NCI-H2029 (cell line): ENCODE data around the gene DOK5.
A peak's percentile ranks its signal among the peaks of the same experiment; 100 is the strongest.
"Not testable (repeated sequence)": the region's sequence is repeated elsewhere in the genome, so short reads cannot be mapped to it uniquely, and the experiment has no call there.

Source experiments
- DNase-seq: peaks from one replicate; lab custom pipeline; 2025; lab: John Stamatoyannopoulos, UW

The DOK5 gene

DNA sequence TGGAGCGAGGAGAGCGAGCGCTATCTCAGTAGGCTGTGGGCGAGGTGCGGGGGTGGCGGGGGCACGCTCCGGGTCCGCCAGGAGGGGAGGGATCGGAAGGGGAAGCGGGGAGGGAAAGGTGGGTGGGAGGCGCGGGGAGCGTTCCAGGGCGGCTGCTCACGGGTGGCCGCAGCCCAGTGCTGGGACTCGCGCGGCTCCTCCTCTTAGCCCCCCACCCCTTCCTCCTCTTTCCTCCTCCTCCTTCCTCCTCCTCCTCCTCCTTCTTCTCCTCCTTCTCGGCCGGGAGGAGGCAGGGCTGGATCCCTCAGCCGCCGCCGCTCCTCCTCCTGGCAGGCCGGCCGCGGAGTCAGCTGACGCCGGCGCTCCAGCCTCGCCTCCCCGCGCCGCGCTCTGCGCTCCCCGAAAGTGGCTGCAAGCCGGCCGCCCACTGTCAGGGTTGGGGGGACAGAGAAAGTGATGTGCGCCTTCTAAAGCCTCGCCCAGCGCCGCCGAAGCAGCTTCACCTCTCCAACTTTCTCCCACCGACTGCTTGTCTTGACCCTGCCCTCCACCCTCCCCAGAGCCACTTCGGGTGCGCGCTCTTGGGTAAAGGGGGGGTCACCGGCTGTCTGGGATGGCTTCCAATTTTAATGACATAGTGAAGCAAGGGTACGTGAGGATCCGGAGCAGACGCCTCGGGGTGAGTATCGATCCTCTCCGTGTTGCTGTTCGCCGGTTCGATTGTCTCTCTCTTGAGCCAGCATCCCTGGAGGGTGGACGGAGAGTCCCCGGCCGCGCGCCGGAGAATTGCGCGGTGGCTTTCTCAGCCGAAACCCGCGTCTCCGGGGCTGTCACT is at the start of gene DOK5:
DOK5 (plus strand) TSS at position 260 of the 835 bp plus-strand sequence; CDS start at position 614, 354 bp downstream.
- DNase-seq = no peak

DNA sequence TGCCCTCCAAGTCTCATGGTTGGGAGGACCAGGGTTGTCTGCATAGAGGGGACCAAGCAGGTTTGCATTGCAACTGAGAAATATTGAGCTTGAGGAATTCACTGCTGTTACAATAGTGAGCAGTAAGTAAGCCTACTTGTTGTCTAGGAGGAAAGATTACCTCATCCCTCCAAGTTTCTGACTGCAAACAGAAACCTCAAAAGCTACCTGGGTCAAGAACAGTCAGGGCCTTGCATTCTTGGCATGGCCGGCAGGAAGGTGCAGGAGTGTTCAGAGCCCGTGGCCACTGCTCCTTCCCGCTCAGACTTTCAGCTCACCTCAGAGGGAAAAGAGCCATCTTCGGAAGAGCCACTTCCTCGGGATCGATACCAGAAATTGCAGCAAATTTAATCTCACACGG is 46.0 kb upstream of the DOK5 start:
- DNase-seq = no peak

DNA sequence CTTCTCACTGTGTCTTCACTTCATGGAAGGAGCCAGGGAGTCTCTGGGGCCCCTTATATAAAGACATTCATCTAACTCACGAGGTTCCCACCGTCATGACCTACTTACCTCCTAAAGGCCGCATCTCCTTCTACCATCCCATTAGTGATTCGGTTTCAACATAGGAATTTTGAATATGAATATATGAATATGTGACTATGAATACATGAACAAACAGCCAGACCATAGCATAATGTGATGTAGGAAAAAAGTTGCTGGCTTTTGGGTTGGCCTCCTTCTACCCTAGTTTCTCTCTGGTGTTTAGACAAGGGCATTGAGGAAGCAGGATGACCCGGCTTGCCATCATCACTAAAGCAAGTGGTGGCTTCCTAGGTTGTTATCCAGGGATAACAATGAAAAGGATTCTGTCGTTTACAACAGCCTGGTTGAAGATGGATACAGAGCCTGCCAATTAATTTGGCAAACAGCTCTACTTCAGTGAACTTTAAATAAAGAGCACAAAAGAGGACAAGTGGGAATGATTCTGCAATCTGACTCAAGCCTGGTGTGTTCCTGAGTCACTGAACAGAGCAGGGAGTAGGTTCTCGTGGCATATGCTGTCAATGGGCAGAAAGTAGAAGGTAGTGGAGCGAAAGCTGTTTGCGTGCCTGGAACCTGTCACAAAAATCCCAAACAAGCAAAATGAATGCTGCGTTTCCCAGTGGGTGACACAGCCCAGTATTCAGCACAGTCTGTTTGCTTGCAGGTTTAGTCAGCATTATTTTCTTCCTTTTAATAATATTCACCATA is 44.0 kb upstream of the DOK5 start:
- peak; percentile 6 for DNase-seq

DNA sequence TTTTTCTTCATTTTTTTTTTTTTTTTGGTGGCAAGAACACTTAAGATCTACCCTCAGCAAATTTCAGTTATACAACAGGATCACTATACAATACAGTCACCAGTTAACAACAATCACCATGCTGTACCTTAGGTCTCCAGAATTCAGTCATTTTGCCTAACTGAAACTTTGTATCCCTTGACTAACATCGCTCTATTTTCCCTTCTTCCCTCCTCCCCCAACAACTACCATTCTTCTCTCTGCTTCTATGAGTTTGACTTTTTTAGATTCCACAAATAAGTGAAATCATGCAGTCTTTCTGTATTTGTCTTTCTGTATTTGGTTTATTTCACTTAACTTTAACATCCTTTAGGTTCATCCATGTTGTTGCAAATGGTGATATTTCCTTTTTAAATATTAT is 42.4 kb upstream of the DOK5 start:
- no peak for DNase-seq

DNA sequence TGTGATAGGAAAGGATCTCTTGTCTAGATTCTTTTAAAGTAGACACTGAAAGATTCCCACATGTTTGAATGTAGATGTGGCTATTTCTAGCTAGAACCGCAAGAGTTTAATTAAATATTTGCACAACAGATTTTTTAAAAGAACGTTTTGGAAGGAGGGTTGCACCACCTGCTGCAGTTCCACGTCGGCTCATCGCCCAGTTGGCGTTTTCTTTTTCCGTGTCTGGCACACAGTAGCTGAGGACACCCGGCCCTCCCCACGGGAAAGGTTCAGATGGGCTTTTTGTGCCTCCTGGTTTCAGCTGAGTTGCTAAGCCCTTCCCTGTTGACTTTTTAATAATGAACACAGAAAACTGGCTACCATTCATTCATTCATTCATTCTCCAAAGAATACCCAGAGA is 41.8 kb upstream of the DOK5 start:
- DNase-seq = peak; percentile 67

DNA sequence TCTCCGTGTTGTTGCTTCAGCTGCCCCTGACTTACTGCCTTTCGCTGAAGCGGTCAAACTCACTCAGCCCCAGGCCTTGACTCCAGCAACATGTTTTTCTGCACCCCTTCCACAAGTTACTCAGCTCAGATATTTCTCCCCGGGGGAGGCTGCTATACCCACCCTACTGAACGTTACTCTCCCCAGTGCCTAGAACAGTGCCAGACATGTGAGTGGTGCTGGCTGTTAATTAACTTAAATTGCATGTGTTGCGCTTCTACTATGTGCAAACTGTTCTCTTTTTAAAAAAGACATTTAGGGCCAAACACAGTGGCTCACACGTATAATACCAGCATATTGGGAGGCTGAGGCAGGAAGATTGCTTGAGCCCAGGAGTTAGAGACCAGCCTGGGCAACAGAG is 41.2 kb upstream of the DOK5 start:
- no peak for DNase-seq

DNA sequence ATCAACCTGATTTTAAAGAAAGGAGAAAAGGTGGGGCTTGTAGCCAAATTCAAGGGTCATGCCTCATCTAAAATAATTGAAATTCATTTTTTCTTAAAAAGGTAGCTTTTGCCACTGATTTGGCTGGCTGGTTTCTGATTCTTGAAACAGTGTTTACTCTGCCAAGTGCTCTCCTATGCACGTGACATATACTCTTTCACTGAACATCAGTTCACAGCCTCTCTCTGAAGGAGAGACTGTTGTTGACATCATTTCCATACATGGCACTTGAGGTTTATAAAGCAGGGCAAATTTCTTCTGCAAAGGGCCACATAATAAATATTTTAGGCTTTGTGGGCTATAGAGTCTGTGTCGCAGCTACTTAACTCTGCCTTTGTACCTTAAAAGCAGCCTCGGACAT is 40.4 kb upstream of the DOK5 start:
- DNase-seq = peak; percentile 65

DNA sequence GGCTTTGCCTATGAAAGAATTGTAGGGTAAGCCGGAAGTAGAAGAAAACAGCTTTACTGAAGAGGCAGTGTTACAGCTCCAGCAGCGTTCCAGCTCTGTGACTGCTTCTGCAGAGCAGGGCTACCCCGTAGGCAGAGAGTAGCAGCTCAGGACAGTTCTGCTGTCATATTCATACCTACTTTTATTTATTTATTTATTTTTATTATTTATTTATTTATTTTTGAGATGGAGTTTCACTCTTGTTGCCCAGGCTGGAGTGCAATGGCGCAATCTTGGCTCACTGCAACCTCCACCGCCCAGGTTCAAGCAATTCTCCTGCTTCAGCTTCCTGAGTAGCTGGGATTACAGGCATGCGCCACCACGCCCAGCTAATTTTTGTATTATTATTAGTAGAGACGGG is 39.0 kb upstream of the DOK5 start:
- DNase-seq = not testable (repeated sequence)

DNA sequence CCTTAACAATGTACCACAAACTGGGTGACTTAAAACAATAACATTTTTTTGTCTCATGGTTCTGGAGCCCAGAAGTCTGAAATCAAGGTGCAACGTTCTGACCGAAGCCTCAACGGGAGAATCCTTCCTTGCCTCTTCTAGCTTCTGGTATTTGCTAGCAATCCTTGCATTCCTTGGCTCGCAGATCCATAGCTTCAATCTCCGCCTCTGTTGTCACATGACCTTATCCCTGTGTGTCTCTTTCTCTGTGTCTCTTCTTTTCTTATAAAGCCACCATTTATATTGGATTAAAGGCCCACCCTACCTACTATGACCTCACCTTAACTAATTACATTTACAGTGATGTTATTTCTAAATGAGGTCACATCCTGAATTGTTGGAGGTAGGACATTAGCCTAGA is 37.2 kb upstream of the DOK5 start:
- DNase-seq = no peak

DNA sequence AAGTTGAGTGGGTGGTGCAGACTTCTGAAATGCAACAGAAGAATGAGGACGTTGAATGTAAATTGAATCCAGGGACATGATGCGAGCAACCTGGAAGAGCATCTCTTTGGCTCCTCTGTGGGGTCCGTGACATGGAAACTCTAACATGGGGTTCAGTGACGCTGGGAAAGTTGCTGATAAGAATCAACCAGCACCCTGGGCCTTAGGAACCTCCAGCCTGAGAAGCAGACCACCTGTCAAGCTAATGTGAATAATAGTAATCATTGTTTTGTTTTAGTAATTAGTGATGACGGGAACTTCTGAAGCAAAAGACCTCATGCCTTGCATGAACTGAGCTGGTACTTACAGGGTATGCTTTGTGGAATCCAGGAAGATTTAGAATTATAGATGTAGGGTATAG is 25.2 kb upstream of the DOK5 start:
- DNase-seq = no peak

DNA sequence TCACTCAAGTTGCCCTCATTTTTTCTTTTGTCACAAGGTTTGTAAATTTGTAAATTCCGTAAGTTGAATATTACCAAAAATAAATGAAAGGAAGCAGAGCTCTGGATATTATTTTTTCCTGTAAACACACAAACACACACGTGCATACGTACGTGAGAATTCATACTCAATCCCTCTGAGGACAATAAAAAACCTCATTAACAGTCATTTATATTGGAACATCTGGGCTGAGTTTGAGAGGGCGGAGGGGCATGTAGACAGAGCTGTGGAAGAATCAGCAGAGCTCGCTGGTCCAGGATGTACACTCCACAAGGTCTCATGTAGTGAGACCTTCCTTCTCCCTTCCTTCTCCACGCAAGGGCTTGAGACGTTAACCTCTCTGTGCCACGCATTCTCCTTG is 24.2 kb upstream of the DOK5 start:
- no peak for DNase-seq

DNA sequence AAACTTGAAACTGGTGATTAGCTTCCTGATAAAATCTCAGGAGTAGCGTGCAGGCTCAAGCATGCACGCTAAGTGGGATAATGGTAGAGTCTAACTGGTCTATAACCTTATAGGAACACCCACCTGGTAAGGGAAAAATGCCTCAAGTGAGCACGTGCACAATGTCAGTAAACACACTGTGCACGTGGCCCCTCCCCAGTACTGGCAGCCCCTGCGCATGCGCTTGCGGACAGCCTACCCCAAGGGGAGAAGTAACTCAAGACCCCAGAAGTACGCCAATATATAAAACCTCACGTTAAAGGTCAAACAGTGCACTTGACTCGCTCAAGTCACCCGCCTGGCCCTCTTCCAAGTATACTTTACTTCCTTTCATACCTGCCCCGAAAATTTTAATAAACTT is 23.1 kb upstream of the DOK5 start:
- no peak for DNase-seq

DNA sequence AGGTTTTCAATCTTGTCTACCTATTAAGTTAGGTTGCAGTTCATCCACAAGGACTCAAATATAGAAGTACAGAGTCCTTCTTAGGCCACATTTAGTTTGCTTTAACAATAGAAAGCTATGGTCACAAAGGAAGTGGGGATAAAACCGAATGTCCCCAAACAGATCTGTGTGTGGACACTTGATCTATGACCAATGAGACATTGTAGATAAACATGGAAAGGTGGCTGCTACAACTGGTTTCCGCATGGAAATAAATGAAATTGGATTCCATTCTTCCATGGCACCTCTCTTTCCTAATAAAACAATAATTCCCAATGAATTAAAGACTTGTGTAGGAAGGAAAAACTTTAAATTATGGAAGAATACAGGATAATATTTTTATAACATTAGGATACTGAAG is 20.4 kb upstream of the DOK5 start:
- DNase-seq = no peak

DNA sequence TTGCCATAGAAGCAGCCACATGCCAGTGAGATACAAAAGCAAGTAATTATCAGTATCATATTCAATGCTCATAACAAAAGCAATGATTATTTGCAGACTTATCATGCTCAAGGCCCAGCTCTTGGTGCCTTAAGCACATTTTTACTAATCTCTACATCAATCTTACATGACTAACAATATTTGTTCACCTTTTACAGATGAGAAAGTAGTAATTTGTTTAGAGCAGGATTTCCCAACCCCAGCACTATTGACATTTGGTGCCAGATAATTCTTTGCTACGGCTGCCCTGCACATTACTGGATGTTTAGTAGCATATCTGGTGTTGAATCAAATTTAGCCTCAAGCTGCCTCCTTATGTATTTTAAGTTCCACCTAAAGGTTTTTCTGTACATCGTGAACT is 19.0 kb upstream of the DOK5 start:
- no peak for DNase-seq

DNA sequence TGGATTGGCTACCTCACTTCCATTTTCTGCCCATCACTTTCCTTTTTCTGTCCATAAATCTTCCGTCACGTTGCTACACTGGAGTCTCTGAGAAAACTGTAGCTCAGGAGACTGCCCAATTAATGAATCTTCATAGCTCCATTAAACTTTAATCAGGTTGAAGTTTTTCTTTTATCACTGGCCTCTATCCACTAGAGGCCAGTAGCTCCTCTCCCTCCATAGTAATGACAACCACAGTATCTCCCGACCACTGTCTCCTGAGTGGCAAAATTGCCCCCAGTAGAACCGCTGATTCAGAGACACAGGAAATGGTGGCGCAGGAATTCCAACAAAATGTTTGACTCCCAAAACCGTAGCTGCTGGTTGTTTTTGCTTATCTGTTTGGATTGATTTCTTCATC is 18.4 kb upstream of the DOK5 start:
- DNase-seq = no peak

DNA sequence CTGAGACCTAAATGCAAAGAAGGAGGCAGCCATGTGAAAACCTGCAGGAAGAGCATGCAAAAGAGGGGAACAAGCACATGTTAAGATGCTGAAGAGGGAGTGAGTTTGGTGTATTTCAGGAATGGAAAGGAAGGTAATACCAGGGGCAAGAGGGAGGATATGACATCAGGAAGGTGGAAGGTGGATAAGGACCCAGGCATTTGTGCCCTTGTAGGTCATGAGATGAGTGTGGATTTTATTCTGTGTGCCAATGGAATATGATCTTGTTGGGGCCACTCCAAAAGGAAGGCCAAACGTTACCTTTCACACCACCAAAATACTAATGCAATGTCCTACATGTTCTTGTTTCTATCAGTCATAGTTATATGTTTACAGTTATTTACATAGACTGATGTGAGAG is 17.2 kb upstream of the DOK5 start:
- DNase-seq = no peak

DNA sequence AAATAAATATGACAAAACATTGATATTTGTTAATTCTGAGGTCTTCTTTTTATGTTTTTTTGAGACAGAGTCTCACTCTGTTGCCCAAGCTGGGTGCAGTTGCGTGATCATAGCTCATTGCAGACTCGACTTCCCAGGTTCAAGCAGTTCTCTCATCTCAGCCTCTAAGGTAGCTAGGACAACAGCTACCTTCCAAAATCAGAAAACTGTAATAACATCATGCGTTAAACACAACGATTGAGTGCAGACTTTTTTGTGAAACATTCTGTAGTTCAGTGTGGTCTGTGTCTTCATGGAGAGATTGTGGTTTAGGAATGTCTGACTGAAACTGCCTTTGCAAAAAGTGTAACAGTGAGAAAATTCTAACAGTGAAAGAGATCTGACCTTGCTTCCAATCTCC is 16.1 kb upstream of the DOK5 start:
- DNase-seq = no peak

DNA sequence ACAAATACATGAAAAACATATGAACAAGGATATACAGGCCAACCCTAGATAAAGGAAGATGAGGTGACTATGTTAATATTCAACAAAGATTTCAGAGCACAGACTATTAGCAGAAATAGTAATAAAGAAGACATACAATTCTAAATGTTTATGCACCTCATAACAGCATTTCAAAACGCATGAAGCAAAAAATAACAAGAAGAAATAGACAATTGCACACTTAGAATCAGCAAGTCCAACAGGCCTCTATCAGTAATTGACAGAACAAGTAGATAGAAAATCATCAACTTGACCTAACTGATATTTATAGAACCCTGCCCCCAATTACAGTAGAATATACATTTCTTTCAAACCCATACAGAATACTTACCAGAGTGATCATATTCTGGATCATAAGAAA is 11.4 kb upstream of the DOK5 start:
- DNase-seq = no peak

DNA sequence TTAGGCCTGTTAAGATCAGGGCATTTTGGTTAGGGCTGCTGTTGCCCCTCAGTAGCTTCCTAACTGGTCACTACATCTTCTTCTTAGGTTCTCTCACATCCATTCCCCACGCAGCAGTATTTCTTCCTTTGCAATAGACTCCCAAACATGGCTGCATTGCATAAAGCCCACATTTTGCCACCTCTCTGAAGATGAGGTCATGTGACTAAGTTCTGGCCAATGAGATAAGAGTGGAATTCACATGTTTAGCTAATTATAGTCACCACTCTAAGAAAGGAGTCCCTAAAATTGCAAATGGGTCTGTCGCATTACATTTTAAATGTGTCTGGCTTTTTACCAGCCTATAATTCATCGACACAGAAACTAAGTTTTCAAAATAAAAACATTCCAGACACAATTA is 9.3 kb upstream of the DOK5 start:
- DNase-seq = no peak

DNA sequence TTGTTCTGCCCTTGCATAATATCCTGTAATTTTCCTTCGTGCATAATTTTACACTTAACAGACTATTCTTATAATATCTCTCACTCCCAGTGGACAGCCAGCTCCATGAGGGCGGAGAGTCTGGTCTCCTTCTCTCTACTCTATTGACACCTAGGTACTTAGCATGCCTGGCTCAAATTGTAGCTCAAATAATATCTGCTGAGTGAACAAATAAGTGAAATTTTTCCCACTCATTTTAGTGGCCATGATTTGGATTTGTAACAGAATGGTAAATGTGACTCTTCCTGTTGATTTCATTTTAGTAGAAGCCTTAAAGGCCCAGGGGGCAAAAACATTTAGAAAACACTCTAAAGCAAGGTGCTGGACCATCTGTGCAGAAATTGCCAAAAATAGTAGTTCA is 7.8 kb upstream of the DOK5 start:
- no peak for DNase-seq

DNA sequence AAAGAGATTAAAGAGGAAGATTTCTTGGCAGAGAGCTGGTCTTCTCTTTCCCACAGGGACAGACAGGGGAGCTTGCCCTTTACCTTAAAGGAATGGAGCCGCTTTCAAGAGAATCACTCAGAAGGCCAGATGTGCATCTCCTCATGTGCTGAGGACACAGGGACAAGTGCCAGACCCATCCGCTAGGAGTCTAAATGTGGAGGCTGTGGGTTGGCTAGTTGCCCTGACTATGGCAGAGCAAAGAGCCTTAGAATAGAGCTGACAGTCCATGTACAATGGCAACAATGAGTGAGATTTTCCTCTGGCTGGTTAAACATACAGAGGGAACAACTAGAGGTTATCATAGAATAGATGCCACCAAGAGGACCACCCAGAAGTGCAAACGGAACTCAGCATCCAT is 7.3 kb upstream of the DOK5 start:
- no peak for DNase-seq

DNA sequence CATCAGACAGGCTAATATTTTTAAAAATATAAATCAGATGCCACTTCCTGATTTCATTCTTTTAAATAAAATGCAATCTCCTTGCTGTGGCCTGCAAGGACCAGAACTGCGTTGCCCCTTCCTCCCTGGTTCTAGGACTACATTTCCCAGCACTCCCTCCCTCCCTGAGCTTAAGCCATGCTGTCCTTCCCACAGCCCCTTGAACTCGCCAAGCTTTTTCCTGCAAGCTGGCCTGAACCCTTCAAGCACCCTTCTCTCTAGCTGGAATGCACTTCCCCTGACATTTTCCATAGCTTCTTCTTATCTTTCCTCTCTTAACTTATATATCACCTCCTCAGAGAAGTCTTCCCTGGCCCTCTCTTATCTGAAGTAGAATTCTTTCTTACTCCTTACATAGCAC is 6.1 kb upstream of the DOK5 start:
- DNase-seq = no peak

DNA sequence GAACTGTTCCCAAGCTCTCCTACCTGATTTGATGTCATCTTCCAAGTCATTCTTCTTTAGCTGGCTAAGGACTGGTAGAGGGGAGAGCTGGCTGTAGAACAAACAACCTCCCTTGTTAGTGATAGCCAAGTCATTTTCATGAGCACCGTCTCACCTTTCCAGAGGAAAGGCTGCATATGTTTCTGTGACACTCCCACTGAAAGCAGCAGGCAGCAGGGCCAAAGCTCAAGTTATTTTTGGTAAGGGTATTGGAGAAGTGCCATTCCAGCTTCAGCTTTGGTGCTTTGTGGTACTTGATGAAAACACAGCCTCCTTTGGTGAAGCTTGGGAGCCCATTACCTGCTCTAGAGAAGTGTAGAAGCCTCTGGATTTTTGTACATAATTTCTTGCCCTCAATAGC is 5.4 kb upstream of the DOK5 start:
- no peak for DNase-seq

DNA sequence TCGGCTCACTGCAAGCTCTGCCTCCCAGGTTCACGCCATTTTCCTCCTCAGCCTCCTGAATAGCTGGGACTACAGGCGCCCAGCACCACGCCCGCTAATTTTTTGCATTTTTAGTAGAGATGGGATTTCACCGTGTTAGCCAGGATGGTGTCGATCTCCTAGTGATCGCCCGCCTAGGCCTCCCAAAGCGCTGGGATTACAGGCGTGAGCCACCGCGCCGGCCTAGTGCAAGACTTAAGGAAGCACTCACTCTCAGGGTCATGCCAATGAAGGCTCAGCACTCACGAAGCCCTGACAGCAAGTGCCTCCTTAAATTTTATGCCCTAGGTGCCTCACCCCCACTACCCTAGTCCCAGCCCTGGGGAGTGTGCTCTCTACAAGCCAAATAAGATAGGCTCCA is 4.7 kb upstream of the DOK5 start:
- no peak for DNase-seq
